Measurements from ENCODE around the gene RAD51C.

DNA sequence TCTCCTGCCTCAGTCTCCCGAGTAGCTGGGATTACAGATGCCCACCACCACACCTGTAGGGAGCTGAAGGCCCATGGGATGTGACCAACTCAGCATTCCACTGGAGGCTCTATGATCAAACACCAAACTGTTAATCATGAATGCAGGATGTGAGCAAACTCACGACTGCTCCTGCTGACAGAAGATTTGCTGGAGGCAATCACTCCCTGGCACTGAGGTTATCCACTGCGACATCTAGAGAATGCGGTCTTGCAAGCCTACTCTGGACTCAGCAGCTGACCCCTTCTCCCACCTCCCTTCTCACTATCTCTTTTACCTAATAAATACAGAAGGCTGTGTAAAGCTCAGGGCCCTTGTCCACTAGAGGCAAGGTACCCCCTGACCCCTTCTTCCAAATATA lies 5.4 kb upstream of the RAD51C start:
- TF ChIP-seq, protein P1, sequence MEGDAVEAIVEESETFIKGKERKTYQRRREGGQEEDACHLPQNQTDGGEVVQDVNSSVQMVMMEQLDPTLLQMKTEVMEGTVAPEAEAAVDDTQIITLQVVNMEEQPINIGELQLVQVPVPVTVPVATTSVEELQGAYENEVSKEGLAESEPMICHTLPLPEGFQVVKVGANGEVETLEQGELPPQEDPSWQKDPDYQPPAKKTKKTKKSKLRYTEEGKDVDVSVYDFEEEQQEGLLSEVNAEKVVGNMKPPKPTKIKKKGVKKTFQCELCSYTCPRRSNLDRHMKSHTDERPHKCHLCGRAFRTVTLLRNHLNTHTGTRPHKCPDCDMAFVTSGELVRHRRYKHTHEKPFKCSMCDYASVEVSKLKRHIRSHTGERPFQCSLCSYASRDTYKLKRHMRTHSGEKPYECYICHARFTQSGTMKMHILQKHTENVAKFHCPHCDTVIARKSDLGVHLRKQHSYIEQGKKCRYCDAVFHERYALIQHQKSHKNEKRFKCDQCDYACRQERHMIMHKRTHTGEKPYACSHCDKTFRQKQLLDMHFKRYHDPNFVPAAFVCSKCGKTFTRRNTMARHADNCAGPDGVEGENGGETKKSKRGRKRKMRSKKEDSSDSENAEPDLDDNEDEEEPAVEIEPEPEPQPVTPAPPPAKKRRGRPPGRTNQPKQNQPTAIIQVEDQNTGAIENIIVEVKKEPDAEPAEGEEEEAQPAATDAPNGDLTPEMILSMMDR (IDR thresholded peaks at IDR 0.05; ENCODE audit: poor library complexity), result no peak
- TF ChIP-seq EZH2phosphoT487 (IDR thresholded peaks at IDR 0.05; ENCODE audit: low read depth, severe bottlenecking, unreplicated experiment) (no peak), EZH2 (IDR thresholded peaks at IDR 0.05; ENCODE audit: borderline replicate concordance) (no peak)

Data from hepatocyte (in vitro differentiated cells).